D341Med (cell line): ENCODE measurements around the gene EIF5A2.
"Not testable (repeated sequence)": the region's sequence is repeated elsewhere in the genome, so short reads cannot be mapped to it uniquely, and the experiment has no call there.

ENCODE experiments used
- DNase-seq: peaks from one replicate; pipeline ENCODE4 v3.0.0; 2012; ENCODE audit warnings: low spot score

The EIF5A2 gene

GRCh38 chr3:170896781-170897180 is 11.7 kb downstream of the EIF5A2 start:
- no peak for DNase-seq

DNA sequence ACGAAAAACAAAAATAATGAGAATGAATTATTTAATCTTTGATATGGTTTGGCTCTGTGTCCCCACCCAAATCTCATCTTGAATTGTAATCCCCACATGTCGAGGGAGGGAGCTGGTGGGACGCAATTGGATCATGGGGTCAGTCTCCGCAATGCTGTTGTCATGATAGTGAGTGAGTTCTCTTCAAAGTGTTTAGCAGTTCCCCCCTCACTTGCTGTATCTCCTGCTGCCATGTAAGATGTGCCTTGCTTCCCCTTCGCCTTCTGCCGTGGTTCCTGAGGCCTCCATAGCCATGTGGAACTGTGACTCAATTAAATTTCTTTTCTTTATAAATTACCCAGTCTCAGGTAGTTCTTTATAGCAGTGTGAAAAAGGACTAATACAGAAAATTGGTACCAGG is 12.1 kb downstream of the EIF5A2 start:
- not testable (repeated sequence) for DNase-seq

GRCh38 chr3:170893895-170894294 is 14.5 kb downstream of the EIF5A2 start:
- no peak for DNase-seq

GRCh38 chr3:170889630-170890029 is 18.8 kb downstream of the EIF5A2 start:
- no peak for DNase-seq

GRCh38 chr3:170889132-170889531 is 19.3 kb downstream of the EIF5A2 start:
- DNase-seq = no peak

DNA sequence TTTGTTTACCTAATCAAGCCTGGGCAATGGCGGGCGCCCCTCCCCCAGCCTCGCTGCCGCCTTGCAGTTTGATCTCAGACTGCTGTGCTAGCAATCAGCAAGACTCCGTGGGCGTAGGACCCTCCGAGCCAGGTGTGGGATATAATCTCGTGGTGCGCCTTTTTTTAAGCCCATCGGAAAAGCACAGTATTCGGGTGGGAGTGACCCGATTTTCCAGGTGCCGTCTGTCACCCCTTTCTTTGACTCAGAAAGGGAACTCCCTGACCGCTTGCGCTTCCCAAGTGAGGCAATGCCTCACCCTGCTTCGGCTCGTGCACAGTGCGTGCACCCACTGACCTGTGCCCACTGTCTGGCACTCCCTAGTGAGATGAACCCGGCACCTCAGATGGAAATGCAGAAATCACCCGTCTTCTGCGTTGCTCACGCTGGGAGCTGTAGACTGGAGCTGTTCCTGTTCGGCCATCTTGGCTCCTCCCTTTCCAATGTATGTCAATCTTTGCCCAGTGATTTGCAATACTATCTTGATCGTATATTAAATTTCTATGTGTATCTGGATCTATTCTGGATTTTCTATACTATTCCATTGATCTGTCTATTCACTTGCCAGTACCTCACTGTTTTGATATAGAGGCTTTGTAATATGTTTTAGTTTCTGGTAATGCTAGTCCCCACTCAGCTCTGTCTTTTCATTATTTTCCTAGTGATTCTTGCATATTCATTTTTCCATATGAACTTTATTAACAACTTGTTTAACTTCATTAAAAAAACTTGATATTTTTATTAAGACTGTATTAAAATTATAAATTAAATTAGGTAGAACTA is 24.1 kb downstream of the EIF5A2 start:
- not testable (repeated sequence) for DNase-seq

DNA sequence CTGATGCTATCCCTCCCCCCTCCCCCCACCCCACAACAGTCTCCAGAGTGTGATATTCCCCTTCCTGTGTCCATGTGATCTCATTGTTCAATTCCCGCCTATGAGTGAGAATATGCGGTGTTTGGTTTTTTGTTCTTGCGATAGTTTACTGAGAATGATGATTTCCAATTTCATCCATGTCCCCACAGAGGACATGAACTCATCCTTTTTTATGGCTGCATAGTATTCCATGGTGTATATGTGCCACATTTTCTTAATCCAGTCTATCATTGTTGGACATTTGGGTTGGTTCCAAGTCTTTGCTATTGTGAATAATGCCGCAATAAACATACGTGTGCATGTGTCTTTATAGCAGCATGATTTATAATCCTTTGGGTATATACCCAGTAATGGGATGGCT is 29.7 kb downstream of the EIF5A2 start:
- not testable (repeated sequence) for DNase-seq

DNA sequence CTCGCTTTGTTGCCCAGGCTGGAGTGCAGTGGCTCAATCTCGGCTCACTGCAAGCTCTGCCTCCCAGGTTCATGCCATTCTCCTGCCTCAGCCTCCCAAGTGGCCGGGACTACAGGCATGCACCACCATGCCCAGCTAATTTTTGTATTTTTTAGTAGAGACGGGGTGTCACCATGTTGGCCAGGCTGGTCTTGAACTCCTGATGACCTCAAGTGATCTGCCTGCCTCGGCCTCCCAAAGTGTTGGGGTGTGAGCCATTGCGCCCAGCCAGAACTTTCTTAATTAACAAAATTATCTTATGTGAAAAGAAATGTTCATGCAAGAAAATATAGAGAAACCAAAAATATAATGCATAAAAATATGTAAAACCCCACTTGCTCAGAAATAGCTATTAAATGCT is 31.1 kb downstream of the EIF5A2 start:
- not testable (repeated sequence) for DNase-seq

DNA sequence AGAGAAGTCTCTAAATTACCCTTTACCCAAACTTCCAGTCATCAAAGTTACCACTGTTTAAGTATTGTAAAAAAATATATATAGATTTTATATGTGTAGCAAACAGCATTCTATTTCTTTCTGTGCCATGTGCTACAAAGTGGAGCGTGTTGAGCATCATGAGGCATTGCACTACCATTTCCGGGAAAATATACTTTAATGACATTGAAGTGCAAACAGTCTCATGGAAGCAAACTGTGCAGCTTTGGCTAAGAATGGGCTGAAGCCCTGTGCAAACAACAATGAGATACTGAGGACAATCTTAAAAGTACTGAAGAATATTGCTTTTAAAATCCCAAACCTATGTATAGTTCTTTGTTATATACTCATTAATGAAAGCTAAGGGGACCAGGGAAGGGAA is 31.9 kb downstream of the EIF5A2 start:
- no peak for DNase-seq

- peak; percentile 92 for DNase-seq
Measured at GRCh38 chr3:170869645-170870593, 38.5 kb downstream of the EIF5A2 start, which contains the start of gene RPL22L1. Gene RPL22L1 (minus strand): TSS chr3:170870195. CDS start chr3:170870167, 28 bp downstream.

- no peak for DNase-seq
Measured at GRCh38 chr3:170869239-170869590, 39.2 kb downstream of the EIF5A2 start.

DNA sequence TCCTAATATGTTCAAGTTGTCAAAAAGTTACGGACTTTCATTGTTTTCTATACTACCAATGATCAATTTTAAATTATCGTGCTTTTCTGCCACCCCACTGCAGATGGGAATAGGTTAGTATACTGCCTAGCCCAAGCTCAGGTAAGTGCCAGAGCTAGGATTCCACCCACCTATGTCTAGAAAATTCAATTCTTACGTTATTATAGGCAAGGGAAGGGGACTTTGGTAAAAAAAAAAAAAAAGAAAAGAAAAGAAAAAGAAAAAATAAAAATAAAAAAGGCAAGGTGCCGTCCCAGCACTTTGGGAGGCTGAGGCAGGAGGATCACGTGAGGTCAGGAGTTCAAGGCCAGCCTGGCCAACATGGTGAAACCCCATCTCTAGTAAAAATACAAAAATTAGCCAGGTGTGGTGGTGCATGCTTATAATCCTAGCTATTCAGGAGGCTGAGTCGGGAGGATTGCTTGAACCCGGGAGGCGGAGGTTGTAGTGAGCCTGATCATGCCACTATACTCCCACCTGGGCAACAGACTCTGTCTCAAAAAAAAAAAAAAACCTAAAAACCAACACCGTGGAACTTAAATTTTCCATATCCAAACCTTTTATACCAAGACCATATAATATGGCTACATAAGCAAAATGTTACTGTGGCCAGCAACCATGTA is 39.7 kb downstream of the EIF5A2 start:
- no peak for DNase-seq

GRCh38 chr3:170867143-170867937 is 41.1 kb downstream of the EIF5A2 start:
- DNase-seq = no peak

- no peak for DNase-seq
Measured at GRCh38 chr3:170866499-170866898, 41.9 kb downstream of the EIF5A2 start.

GRCh38 chr3:170865209-170866094 is 43.0 kb downstream of the EIF5A2 start:
- DNase-seq = no peak

DNA sequence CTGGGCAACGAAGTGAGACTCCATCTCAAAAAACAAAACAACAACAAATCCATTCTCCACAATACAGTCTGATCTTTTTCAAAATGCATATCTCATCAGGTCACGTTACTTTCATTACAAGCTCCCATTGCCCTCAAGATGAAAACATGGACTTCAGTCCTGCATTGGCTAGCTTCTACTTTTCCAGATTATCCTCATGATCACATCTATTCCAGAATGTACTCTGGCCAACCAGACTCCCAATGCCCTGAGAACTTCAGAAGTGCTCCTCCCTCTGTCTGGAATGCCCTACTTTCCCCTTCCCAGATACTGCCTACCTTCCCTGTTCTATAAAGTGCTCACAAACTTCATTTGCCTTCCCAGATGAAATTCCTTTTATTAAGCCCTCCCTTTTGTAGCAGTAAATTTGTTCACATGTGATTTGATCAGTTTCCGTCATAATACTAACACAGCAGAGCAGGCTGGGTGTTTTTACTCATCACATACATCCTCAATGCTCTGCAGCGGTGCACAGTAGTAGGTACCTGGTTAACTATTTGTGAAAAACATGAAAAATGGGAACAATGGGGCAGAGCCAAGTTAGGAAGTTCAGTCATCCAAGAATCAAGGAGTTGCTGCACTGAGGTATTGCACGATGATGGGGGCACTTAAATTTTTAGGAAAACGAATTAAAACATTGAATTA is 43.8 kb downstream of the EIF5A2 start:
- DNase-seq = no peak

GRCh38 chr3:170863816-170864215 is 44.6 kb downstream of the EIF5A2 start:
- DNase-seq = no peak

DNA sequence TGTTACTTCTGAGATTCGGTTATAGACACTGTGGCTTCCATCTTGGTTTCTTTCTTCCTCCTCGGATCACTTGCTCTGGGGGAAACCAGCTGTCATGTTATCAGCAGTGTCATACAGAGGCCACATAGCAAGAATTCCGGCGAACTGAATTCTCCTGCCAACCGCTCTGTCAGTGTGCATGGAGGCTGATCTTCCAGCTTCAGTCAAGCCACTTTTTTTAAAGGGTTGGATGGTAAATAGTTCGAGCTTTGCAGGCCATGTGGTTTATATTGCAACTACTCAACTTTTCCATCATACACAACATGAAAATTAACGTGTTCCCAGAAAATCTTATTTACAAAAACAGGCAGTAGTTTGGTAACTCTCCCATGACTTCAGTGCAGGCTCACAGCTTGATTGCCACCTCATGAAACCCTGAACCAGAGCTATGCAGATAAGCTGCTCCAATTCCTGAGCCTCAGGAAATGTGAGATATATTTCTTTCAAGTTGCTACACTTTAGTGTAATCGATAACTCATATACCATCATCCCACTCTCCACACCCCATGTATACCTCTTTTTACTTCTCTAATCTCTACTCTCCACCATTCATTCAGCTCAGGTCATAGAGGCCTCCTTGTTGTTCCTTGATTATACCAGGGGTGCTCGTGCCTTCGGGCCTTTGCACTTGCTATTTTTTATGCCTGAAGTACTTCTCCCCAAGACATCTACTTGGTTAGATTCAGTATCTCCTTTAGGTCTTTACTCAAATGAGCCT is 45.6 kb downstream of the EIF5A2 start:
- DNase-seq = no peak

GRCh38 chr3:170858599-170858998 is 49.8 kb downstream of the EIF5A2 start:
- DNase-seq = no peak
